A673 (cell line): ENCODE results near the gene ZDHHC20.

Experiments used
- EZH2 ChIP-seq: fragments of 200-600 bp; sonication (generic); IDR thresholded peaks from 2 replicates; pipeline ENCODE4 v1.6.1; 2017; ENCODE audit warnings: borderline replicate concordance, low read depth, mild to moderate bottlenecking, mixed read lengths, antibody characterized with exemption, low read length; ENCODE audit not compliant: poor library complexity, severe bottlenecking
- TF ChIP-seq, protein P1 (sequence below): fragments of 300-800, 200-600 bp; sonication (generic); conservative IDR thresholded peaks from 2 replicates; pipeline ENCODE4 v1.5.1; 2017; ENCODE audit warnings: low read depth, mild to moderate bottlenecking, antibody characterized with exemption, low read length, moderate library complexity, mixed read lengths

DNA sequence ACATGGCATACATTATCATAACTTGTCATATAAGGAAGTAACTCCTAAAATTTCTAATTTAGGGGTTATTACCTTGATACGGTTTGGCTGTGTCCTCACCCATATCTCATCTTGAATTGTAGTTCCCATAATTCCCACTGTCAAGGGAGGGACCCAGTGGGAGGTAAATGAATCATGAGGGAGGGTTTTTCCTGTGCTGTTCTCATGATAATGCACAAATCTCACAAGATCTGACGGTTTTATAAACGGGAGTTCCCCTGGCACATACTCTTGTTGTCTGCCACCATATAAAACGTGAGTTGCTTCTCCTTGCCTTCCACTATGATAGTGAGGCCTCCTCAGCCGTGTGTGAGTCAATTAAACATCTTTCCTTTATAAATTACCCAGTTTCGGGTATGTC is 76.0 kb downstream of the ZDHHC20 start:
- TF ChIP-seq, protein P1, sequence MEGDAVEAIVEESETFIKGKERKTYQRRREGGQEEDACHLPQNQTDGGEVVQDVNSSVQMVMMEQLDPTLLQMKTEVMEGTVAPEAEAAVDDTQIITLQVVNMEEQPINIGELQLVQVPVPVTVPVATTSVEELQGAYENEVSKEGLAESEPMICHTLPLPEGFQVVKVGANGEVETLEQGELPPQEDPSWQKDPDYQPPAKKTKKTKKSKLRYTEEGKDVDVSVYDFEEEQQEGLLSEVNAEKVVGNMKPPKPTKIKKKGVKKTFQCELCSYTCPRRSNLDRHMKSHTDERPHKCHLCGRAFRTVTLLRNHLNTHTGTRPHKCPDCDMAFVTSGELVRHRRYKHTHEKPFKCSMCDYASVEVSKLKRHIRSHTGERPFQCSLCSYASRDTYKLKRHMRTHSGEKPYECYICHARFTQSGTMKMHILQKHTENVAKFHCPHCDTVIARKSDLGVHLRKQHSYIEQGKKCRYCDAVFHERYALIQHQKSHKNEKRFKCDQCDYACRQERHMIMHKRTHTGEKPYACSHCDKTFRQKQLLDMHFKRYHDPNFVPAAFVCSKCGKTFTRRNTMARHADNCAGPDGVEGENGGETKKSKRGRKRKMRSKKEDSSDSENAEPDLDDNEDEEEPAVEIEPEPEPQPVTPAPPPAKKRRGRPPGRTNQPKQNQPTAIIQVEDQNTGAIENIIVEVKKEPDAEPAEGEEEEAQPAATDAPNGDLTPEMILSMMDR, result no peak
- no peak for TF ChIP-seq EZH2
